Activated CD4-positive, alpha-beta T cell treated with anti-CD3 and anti-CD28 coated beads, Interleukin-2, amount 50 U/mL, for 48 hours (primary cell): Measurements from ENCODE around the gene PPP2R5E.
A peak's percentile ranks its signal among the peaks of the same experiment; 100 is the strongest.
"Not testable (repeated sequence)": the region's sequence is repeated elsewhere in the genome, so short reads cannot be mapped to it uniquely, and the experiment has no call there.

Source experiments
- DNase-seq, 2 experiments: peaks; one replicate each; pipeline ENCODE4 v3.0.0-alpha.2; 2020

PPP2R5E gene

GRCh38 chr14:63426838-63427352, 116.3 kb downstream of the PPP2R5E start:
- DNase-seq, result no peak

- no peak for DNase-seq
Observed at GRCh38 chr14:63423889-63424288, 119.3 kb downstream of the PPP2R5E start.

GRCh38 chr14:63423381-63423780, 119.8 kb downstream of the PPP2R5E start:
- DNase-seq, result no peak

DNA sequence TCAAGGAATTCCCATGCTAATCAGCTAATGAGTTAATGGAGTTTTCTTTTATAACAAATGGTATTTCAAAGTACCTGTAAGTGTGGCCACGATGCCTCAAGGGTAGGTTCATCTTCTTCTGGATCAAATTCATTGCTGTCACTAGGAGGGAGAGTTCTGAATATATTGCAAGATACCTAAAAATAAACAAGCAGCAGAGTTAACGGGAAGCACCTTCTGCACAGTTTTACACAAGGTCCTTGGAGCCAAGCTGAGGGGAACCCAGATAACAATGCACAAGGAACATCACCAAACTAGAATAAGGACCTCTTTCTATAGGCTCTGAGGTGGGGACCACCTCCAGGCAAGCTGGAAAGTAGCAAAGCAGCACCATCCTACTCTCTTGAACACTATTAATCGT, 121.3 kb downstream of the PPP2R5E start:
- no peak for DNase-seq

GRCh38 chr14:63421226-63421625, 122.0 kb downstream of the PPP2R5E start:
- DNase-seq, result no peak

DNA sequence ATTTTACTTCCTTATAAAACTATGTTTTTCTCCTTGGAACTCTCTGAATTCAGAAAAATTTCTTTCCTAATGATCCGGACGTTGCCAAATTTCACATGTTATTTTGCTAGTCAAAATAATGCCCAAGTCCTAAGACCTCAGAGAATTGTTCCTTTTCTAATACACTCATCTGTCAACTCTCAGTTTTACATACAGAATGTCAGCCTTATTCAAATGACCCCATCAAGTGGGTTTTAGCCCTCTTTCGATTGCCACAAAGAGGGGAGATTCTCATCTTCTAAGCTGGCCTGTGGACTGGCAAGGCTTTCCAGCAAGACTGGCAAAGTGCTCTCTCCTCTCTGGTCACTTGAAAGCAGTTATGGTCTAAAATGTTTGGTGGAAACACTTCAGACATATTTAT, 125.2 kb downstream of the PPP2R5E start:
- DNase-seq, result no peak

GRCh38 chr14:63413009-63413408, 130.2 kb downstream of the PPP2R5E start:
- DNase-seq, result no peak

GRCh38 chr14:63406333-63406732, 136.8 kb downstream of the PPP2R5E start:
- no peak for DNase-seq

DNA sequence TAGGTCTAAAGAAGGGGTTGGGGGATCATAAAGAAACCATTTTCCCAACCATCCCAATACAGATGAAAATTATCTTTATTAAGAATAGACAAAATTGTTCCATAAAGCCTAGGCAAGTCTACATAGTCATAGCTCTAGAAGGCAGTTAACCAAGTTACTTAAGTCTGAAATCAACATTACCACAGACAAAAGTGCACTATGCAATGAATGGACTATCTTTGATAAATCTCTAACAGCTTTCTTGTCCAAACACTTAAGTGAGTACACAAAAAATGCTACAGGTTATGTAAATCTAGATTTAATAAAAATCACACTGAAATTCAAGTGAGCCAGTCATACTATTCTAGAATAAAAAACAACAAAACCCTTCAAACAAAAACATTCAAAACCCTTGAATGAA, 137.5 kb downstream of the PPP2R5E start:
- DNase-seq, result no peak

DNA sequence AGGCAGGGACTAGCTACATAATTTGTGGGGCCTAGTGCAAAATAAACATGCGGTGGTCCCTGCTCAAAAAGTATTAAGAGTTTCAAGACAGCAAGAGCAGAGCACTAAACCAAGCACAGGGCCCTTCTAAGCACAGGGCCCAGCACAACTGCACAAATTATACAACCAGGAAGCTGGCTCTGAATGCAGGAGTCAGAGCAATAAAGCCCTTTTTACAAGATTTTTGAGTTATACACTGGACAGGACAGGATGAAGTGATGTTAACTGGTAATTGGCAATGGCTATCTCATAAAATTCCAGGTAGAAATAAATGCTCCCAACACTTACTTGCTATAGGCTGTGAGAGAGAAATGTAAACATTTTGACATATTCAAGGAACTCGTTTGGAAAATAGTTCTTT, 138.3 kb downstream of the PPP2R5E start:
- no peak for DNase-seq

GRCh38 chr14:63401646-63402045, 141.5 kb downstream of the PPP2R5E start:
- no peak for DNase-seq

- DNase-seq, result no peak
Observed at GRCh38 chr14:63398952-63399351, 144.2 kb downstream of the PPP2R5E start.

- no peak for DNase-seq
Observed at GRCh38 chr14:63394841-63395240, 148.3 kb downstream of the PPP2R5E start.

DNA sequence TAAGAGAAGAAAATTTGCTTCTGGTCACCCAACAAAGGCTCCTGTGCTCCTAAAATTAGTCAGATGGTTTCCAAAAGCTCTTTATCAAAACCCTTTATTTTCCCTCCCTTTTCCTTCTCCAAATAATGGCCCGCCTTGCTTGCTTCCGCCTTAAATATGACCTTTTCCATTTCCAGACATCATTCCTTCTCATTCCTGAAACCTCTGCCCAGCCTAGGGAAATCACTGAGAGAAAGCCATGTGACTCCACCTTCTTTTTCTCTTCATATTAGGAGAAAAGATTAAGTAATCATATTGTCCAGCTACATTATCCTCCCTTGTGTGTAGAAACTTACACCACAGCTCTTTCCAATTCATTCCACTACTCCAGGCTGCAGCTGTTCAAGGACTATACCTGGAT, 148.7 kb downstream of the PPP2R5E start:
- no peak for DNase-seq

GRCh38 chr14:63393012-63393411, 150.2 kb downstream of the PPP2R5E start:
- DNase-seq, result no peak

DNA sequence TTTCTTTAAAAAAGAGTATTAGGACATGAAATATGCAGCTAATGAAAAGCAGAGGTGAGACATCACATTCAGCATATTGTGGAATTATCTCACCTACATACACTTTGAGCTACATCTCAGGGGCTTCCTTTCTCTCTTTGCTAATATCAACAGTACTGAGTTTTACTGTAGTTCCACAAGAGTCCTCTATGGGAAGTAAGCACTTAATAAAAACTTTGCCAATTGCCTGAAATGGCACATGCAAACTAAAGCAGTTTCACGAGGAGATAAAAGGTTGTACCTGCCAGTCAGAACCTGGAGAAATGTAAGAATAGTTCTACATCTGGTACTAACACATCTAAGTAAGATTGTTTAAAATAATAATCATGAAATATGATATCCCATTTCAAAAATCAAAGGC, 150.9 kb downstream of the PPP2R5E start:
- no peak for DNase-seq

- peak; percentile 70 to 73 for DNase-seq
Observed at GRCh38 chr14:63388766-63389431, 154.3 kb downstream of the PPP2R5E start.

DNA sequence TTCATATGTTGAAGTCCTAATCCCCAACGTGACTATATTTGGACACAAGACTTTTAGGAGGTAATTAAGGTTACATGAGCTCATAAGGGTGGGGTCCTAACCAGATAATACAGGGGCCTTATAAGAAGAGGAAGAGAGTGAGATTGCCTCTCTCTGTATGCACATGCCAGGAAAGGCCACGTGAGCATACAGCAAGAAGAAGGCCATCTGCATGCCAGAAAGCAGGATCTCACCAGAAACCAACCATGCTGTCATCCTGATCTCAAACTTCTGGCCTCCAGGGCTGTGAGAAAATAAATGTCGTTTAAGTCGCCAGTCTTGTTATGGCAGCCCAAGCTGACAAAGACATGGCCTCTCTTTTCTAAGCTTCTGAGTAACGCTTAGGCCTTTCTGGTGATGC, 155.5 kb downstream of the PPP2R5E start:
- no peak for DNase-seq

GRCh38 chr14:63383776-63384367, 159.3 kb downstream of the PPP2R5E start:
- DNase-seq, result peak; percentile 1 to 9

GRCh38 chr14:63378444-63378843, 164.7 kb downstream of the PPP2R5E start:
- no peak for DNase-seq

- DNase-seq, result no peak
Observed at GRCh38 chr14:63375769-63376168, 167.4 kb downstream of the PPP2R5E start.

GRCh38 chr14:63371613-63372012, 171.6 kb downstream of the PPP2R5E start:
- DNase-seq, result not testable (repeated sequence)

- DNase-seq, result no peak
Observed at GRCh38 chr14:63371033-63371432, 172.1 kb downstream of the PPP2R5E start.

DNA sequence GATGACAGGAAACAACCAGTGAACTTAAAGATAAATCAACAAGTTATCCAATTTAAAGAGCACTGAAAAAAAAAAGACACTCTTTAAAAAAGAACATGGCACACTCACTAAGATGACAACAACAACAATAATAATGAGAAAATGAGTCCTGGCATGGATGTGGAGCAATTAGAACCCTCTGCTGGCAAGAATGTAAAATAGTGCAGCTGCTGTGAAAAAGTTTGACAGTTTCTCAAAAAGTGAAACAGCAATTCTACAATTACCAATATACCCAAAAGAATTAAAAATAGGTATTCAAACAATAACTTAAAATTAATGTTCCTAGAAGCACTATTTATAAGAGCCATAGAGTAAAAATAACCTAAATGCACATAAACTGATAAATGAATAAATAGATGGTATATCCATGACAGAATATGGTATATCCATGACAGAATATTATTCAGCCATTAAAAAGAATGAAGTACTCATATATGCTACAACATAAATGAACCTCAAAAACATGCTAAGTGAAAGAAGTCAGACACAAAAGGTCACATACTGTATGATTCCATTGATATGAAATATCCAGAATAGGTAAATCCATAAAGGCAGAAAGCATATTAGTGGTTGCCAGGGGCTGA, 175.3 kb downstream of the PPP2R5E start:
- no peak for DNase-seq
